OCI-LY1 (cell line): ENCODE measurements around the gene ACTN4.

ENCODE experiments used
- H2AFZ ChIP-seq: fragments of 200-600 bp; sonication (generic), shearing (Covaris generic); 2 replicates; pipeline ENCODE4 v1.6.0; 2014; ENCODE audit warnings: antibody characterized with exemption, mild to moderate bottlenecking, low read length
- H3F3A ChIP-seq: fragments of 200-600 bp; sonication (generic), shearing (Covaris generic); 2 replicates; pipeline ENCODE4 v1.6.0; 2014; ENCODE audit warnings: mild to moderate bottlenecking, antibody characterized with exemption, low read length, moderate library complexity; ENCODE audit not compliant: insufficient read depth
- H3K27ac ChIP-seq: fragments of 200-600 bp; sonication (generic); 2 replicates; pipeline ENCODE4 v1.5.1; 2014; ENCODE audit warnings: low read length, mixed run types, mild to moderate bottlenecking, low read depth; ENCODE audit not compliant: poor library complexity, severe bottlenecking
- H3K27me3 ChIP-seq: fragments of 200-600 bp; sonication (generic); 2 replicates; pipeline ENCODE4 v1.6.0; 2014; ENCODE audit warnings: antibody characterized with exemption, mild to moderate bottlenecking, low read length, moderate library complexity; ENCODE audit not compliant: insufficient read depth
- H3K36me3 ChIP-seq: fragments of 200-600 bp; sonication (generic); 2 replicates; pipeline ENCODE4 v1.6.1; 2014; ENCODE audit warnings: mild to moderate bottlenecking, antibody characterized with exemption, low read length, moderate library complexity, mixed read lengths; ENCODE audit not compliant: insufficient read depth
- H3K4me1 ChIP-seq: fragments of 200-600 bp; sonication (generic); 2 replicates; pipeline ENCODE4 v1.5.1; 2014; ENCODE audit warnings: mild to moderate bottlenecking, low read length, moderate library complexity; ENCODE audit not compliant: insufficient read depth, severe bottlenecking
- H3K4me2 ChIP-seq: fragments of 200-600 bp; sonication (generic), shearing (Covaris generic); 2 replicates; pipeline ENCODE4 v1.6.1; 2014; ENCODE audit warnings: low read length
- H3K4me3 ChIP-seq: fragments of 200-600 bp; sonication (generic); 2 replicates; pipeline ENCODE4 v1.5.1; 2014; ENCODE audit warnings: low read length, low read depth, mild to moderate bottlenecking, mixed read lengths; ENCODE audit not compliant: poor library complexity, severe bottlenecking
- H3K79me2 ChIP-seq: fragments of 200-600 bp; shearing (Covaris generic); 2 replicates; pipeline ENCODE4 v1.6.1; 2016; ENCODE audit warnings: mixed run types, low read length, mixed read lengths; ENCODE audit not compliant: insufficient read depth
- H3K9ac ChIP-seq: fragments of 200-600 bp; sonication (generic), shearing (Covaris generic); 2 replicates; pipeline ENCODE4 v1.6.1; 2014; ENCODE audit warnings: mild to moderate bottlenecking, low read length, mixed read lengths
- H3K9me2 ChIP-seq: fragments of 200-600 bp; sonication (generic), shearing (Covaris generic); 2 replicates; pipeline ENCODE4 v1.6.1; 2014; ENCODE audit warnings: low read depth, mild to moderate bottlenecking, low read length, mixed read lengths
- H3K9me3 ChIP-seq: fragments of 200-600 bp; shearing (Covaris generic); 2 replicates; pipeline ENCODE4 v1.6.1; 2014; ENCODE audit warnings: low read length, mixed read lengths
- H4K20me1 ChIP-seq: fragments of 200-600 bp; sonication (generic), shearing (Covaris generic); 2 replicates; pipeline ENCODE4 v1.6.0; 2016; ENCODE audit warnings: mild to moderate bottlenecking, low read length; ENCODE audit not compliant: insufficient read depth
- EZH2 ChIP-seq: fragments of 200-600 bp; sonication (generic), shearing (Covaris generic); IDR thresholded peaks from 2 replicates; pipeline ENCODE4 v1.8.0; 2017; ENCODE audit warnings: borderline replicate concordance, mixed run types, mild to moderate bottlenecking, antibody characterized with exemption, low read length, moderate library complexity, mixed read lengths
- TF ChIP-seq, protein P1 (sequence below): fragments of 200-600 bp; sonication (generic), shearing (Covaris generic); IDR thresholded peaks from 2 replicates; pipeline ENCODE4 v1.5.1; 2017; ENCODE audit warnings: mild to moderate bottlenecking, antibody characterized with exemption, low read length, moderate library complexity, mixed read lengths

The ACTN4 gene

DNA sequence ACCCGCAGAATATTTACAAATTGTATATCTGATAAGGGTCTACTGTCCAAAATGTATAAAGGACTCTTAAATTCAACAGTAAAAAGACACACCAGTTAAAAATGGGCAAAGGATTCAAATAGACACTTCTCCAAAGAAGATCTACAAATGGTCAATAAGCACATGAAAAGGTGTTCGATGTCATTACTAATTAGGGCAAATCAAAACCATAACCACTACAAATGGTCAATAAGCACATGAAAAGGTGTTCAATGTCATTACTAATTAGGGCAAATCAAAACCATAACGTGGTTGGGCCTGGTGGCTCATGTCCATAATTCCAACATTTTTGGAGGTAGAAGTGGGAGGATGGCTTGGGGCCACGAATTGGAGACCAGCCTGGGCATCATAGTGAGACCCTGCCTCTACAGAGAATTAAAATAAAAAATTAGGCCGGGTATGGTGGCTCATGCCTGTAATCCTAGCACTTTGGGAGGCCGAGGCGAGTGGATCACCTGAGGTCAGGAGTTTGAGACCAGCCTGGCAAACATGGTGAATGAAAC lies 40.5 kb downstream of the ACTN4 start:
- H3K9ac ChIP-seq = no peak overlapping the region
- no peaks in the 10 kb centered on the region for H3K9me2 ChIP-seq
- no peak overlapping the region for H3K4me3 ChIP-seq
- peaks cover 29% of the 10 kb centered on the region for H3K4me1 ChIP-seq
- no peaks in the 10 kb centered on the region for H3K27me3 ChIP-seq
- H3K4me2 ChIP-seq = no peak overlapping the region
- H3F3A ChIP-seq = no peaks in the 10 kb centered on the region
- H2AFZ ChIP-seq = no peak overlapping the region
- H4K20me1 ChIP-seq = no peaks in the 10 kb centered on the region
- no peaks in the 10 kb centered on the region for H3K9me3 ChIP-seq
- H3K79me2 ChIP-seq = 0 out of 2 replicates have a peak, but pooled peaks cover 5% of the 10 kb centered on the region
- H3K27ac ChIP-seq = no peak overlapping the region
- no peak for TF ChIP-seq EZH2
- TF ChIP-seq, protein P1, sequence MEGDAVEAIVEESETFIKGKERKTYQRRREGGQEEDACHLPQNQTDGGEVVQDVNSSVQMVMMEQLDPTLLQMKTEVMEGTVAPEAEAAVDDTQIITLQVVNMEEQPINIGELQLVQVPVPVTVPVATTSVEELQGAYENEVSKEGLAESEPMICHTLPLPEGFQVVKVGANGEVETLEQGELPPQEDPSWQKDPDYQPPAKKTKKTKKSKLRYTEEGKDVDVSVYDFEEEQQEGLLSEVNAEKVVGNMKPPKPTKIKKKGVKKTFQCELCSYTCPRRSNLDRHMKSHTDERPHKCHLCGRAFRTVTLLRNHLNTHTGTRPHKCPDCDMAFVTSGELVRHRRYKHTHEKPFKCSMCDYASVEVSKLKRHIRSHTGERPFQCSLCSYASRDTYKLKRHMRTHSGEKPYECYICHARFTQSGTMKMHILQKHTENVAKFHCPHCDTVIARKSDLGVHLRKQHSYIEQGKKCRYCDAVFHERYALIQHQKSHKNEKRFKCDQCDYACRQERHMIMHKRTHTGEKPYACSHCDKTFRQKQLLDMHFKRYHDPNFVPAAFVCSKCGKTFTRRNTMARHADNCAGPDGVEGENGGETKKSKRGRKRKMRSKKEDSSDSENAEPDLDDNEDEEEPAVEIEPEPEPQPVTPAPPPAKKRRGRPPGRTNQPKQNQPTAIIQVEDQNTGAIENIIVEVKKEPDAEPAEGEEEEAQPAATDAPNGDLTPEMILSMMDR = no peak
- peaks cover 8% of the 10 kb centered on the region; the same call in 1 of the 2 replicates for H3K36me3 ChIP-seq

DNA sequence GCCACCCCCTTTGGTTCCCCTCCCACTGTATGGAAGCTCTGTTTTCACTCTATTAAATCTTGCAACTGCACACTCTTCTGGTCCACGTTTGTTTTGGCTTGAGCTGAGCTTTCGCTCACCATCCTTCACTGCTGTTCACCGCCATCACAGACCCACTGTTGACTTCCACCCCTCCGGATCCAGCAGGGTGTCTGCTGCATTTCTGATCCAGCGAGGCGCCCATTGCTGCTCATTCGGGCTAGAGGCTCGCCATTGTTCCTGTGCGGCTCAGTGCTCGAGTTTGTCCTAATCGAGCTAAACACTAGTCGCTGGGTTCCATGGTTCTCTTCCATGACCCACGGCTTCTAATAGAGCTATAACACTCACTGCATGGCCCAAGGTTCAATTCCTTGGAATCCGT lies 42.7 kb downstream of the ACTN4 start:
- Histone ChIP-seq H4K20me1 (no peaks in the 10 kb centered on the region), H2AFZ (no peak overlapping the region), H3K27ac (no peak overlapping the region), H3K36me3 (peaks cover 8% of the 10 kb centered on the region; the same call in 1 of the 2 replicates), H3K4me2 (no peak overlapping the region), H3K79me2 (0 out of 2 replicates have a peak, but pooled peaks cover 5% of the 10 kb centered on the region), H3K4me3 (no peak overlapping the region), H3K9me3 (no peaks in the 10 kb centered on the region), H3F3A (no peaks in the 10 kb centered on the region), H3K9ac (no peak overlapping the region), H3K4me1 (peaks cover 42% of the 10 kb centered on the region), H3K27me3 (no peaks in the 10 kb centered on the region), H3K9me2 (no peaks in the 10 kb centered on the region)
- TF ChIP-seq, protein P1 = no peak
- no peak for TF ChIP-seq EZH2

DNA sequence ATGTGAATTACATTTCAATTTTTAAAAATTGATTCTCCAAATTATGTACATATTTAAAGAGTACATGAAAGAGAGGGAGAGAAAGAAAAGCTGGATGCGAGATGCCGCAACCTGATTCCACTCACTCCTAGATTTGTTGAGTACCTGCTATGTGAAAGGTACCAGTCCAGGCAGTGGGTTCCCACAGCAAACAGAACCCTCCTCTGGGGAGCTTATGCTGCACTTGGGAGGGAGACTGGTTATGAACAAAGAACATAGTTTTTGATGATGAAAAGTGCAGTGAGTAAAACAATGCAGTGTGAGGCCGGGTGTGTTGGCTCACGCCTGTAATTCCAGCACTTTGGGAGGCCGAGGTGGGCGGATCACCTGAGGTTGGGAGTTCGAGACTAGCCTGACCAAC lies 43.4 kb downstream of the ACTN4 start:
- no peaks in the 10 kb centered on the region for H4K20me1 ChIP-seq
- H3K36me3 ChIP-seq = peaks cover 4% of the 10 kb centered on the region; the same call in 1 of the 2 replicates
- no peaks in the 10 kb centered on the region for H3K27me3 ChIP-seq
- no peaks in the 10 kb centered on the region for H3F3A ChIP-seq
- H3K9me2 ChIP-seq = no peaks in the 10 kb centered on the region
- peaks cover 42% of the 10 kb centered on the region for H3K4me1 ChIP-seq
- H3K9ac ChIP-seq = no peak overlapping the region
- H3K4me3 ChIP-seq = no peak overlapping the region
- no peak overlapping the region for H3K4me2 ChIP-seq
- H3K79me2 ChIP-seq = 0 out of 2 replicates have a peak, but pooled peaks cover 5% of the 10 kb centered on the region
- no peak overlapping the region for H3K27ac ChIP-seq
- TF ChIP-seq EZH2 = no peak
- TF ChIP-seq, protein P1 = no peak
- no peak overlapping the region for H2AFZ ChIP-seq
- no peaks in the 10 kb centered on the region for H3K9me3 ChIP-seq
